ENCODE results near the gene EFHC1. TPM values are rescaled to one million over a fixed set of nuclear protein-coding genes. Genes with fewer than 3 reads are reported as not detected.

Gene EFHC1
- polyA plus RNA-seq (2013, experiment 1 of 2) = 7.6 TPM
- polyA plus RNA-seq (2013, experiment 2 of 2) = 7.2 TPM

DNA sequence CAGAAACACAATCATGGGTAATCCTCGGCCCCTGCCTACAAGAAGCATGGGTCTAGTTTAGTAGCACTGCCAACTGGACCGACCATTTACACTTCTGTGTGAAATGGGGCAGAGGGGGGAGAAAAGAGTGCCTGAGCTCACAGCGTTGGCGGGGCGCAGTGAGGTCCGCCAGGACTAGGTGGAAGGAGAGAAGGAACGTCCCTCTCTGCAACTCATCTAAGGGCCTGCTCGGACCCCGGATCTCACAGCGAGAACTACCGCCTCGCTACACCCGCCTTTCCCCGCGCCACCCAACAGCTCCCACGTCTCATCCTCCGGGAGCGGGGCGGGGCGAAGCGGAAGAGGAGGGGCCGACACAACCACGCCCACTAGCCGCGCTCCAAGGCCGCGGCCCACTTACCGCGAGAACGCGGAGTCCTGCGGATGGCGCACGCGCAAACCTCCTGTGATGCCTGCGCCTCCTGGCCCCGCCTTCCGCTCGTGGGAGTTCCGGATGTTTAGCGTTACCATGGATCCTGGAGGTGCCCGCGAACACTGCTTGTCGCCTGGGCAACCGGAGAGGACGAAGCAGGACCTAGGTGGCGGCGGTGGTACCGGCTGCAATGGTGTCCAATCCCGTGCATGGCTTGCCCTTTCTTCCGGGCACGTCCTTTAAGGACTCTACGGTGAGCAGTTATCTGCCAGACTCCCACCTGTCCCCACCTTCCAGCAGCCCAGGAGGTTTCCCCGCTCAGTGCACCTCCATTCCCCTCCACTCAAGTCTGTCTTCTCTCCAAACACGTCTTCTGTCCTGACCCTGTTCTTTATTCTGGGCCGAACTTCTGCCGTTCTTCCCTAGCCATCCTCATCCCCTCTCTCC, at the start of gene EFHC1:
Gene EFHC1, plus strand, starts transcription at position 534 of the 859 bp plus-strand sequence. Its CDS starts 69 bp downstream, at position 603.
- H3K4me1 ChIP-seq (ENCODE audit: control insufficient read depth, low read depth, low read length) = peaks cover 2% of the 10 kb centered on the region
- H2BK5ac ChIP-seq (ENCODE audit: low read length) = peak within 1 kb of the TSS; percentile 82
- no peaks in the 10 kb centered on the region for H3K36me3 ChIP-seq (ENCODE audit: control insufficient read depth, insufficient read depth, low read length)
- no peak within 1 kb of the TSS for H2BK15ac ChIP-seq (replicated peaks; ENCODE audit: low read depth)
- H3K79me2 ChIP-seq (ENCODE audit: control insufficient read depth, insufficient read depth, low read length) = no peaks in the 10 kb centered on the region
- peak within 1 kb of the TSS; percentile 98 for H3K56ac ChIP-seq (ENCODE audit: low read length)
- peak within 1 kb of the TSS; percentile 89 for H3K4me2 ChIP-seq (ENCODE audit: low read length)
- H3K27me3 ChIP-seq (ENCODE audit: insufficient read depth, low read length, poor library complexity) = no peaks in the 10 kb centered on the region
- peak within 1 kb of the TSS; percentile 80 for H3K4me3 ChIP-seq (ENCODE audit: low read length)
- no peak within 1 kb of the TSS for H2BK120ac ChIP-seq (ENCODE audit: low read depth, low read length)
- peak within 1 kb of the TSS; percentile 90 for H2AK5ac ChIP-seq (ENCODE audit: low read length)
- peak within 1 kb of the TSS; percentile 74 for H3K4ac ChIP-seq (ENCODE audit: low read depth, low read length)
- H3K9ac ChIP-seq (ENCODE audit: low read length) = peak within 1 kb of the TSS; percentile 97
- no peak within 1 kb of the TSS for H4K8ac ChIP-seq (ENCODE audit: low read depth, low read length)
- no CpG with 5 or more reads among the region's 57 CpGs for WGBS (ENCODE audit: extremely low coverage, insufficient coverage, low lambda C conversion rate)
- H3K79me1 ChIP-seq (ENCODE audit: low read length) = no peaks in the 10 kb centered on the region
- H3K18ac ChIP-seq (ENCODE audit: low read length) = peak within 1 kb of the TSS; percentile 68
- DNase-seq = peak; percentile 99
- peak within 1 kb of the TSS; percentile 73 for H4K5ac ChIP-seq (ENCODE audit: low read length)
- H3K27ac ChIP-seq (ENCODE audit: low read depth, low read length) = peak within 1 kb of the TSS; percentile 90
- H3K23ac ChIP-seq (ENCODE audit: low read length) = peak within 1 kb of the TSS; percentile 90

GRCh38 chr6:52371656-52372191, 48.4 kb upstream of the EFHC1 start:
- Histone ChIP-seq H3K4ac (ENCODE audit: low read depth, low read length) (no peak overlapping the region), H3K4me2 (ENCODE audit: low read length) (no peak overlapping the region), H3K4me3 (ENCODE audit: low read length) (no peak overlapping the region), H2BK5ac (ENCODE audit: low read length) (no peak overlapping the region), H2AK5ac (ENCODE audit: low read length) (no peak overlapping the region), H3K36me3 (ENCODE audit: control insufficient read depth, insufficient read depth, low read length) (no peaks in the 10 kb centered on the region), H3K9ac (ENCODE audit: low read length) (no peak overlapping the region), H4K8ac (ENCODE audit: low read depth, low read length) (no peak overlapping the region), H3K79me2 (ENCODE audit: control insufficient read depth, insufficient read depth, low read length) (no peaks in the 10 kb centered on the region), H2BK120ac (ENCODE audit: low read depth, low read length) (no peak overlapping the region), H3K23ac (ENCODE audit: low read length) (no peak overlapping the region), H3K18ac (ENCODE audit: low read length) (no peak overlapping the region), H3K27ac (ENCODE audit: low read depth, low read length) (no peak overlapping the region), H2BK15ac (replicated peaks; ENCODE audit: low read depth) (no peak overlapping the region), H4K5ac (ENCODE audit: low read length) (no peak overlapping the region), H3K79me1 (ENCODE audit: low read length) (no peaks in the 10 kb centered on the region), H3K27me3 (ENCODE audit: insufficient read depth, low read length, poor library complexity) (no peaks in the 10 kb centered on the region), H3K4me1 (ENCODE audit: control insufficient read depth, low read depth, low read length) (no peaks in the 10 kb centered on the region), H3K56ac (ENCODE audit: low read length) (no peak overlapping the region)
- no CpG with 5 or more reads among the region's 2 CpGs for WGBS (ENCODE audit: extremely low coverage, insufficient coverage, low lambda C conversion rate)
- DNase-seq = no peak

DNA sequence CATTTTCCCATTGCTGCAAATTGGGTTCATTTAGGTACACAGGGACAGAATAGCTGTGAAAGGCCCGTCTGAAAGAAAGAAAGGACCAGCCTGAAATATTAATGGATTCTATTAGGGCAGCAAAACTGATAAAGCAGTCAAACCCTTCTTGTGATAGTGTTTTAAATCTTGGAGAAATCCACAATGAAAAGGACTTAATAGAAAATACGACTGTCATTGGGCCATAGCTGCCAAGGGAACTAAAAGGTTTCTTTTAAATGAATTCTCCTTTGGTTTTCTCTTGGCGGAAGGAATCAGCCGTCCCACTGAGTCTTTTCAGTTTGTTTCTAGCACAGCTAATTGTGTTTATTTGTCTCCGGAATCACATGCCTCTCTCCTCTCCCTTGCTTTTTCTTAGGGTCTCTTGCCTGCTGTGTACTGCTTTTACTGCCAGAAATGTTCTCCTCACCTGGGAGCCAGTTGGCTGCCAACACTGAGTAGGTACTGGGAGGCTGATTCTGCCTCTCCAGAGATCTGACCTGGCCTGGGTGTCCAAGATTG, 46.9 kb upstream of the EFHC1 start:
- Histone ChIP-seq H3K18ac (ENCODE audit: low read length) (no peak overlapping the region), H3K27me3 (ENCODE audit: insufficient read depth, low read length, poor library complexity) (no peaks in the 10 kb centered on the region), H3K36me3 (ENCODE audit: control insufficient read depth, insufficient read depth, low read length) (no peaks in the 10 kb centered on the region), H3K4me1 (ENCODE audit: control insufficient read depth, low read depth, low read length) (no peaks in the 10 kb centered on the region), H3K56ac (ENCODE audit: low read length) (no peak overlapping the region), H2AK5ac (ENCODE audit: low read length) (no peak overlapping the region), H2BK120ac (ENCODE audit: low read depth, low read length) (no peak overlapping the region), H3K79me2 (ENCODE audit: control insufficient read depth, insufficient read depth, low read length) (no peaks in the 10 kb centered on the region), H2BK15ac (replicated peaks; ENCODE audit: low read depth) (no peak overlapping the region), H3K23ac (ENCODE audit: low read length) (no peak overlapping the region), H3K27ac (ENCODE audit: low read depth, low read length) (no peak overlapping the region), H3K4ac (ENCODE audit: low read depth, low read length) (no peak overlapping the region), H4K5ac (ENCODE audit: low read length) (no peak overlapping the region), H3K79me1 (ENCODE audit: low read length) (no peaks in the 10 kb centered on the region), H3K4me2 (ENCODE audit: low read length) (no peak overlapping the region), H3K4me3 (ENCODE audit: low read length) (no peak overlapping the region), H4K8ac (ENCODE audit: low read depth, low read length) (no peak overlapping the region), H2BK5ac (ENCODE audit: low read length) (no peak overlapping the region), H3K9ac (ENCODE audit: low read length) (no peak overlapping the region)
- DNase-seq = no peak
- no CpG with 5 or more reads among the region's 5 CpGs for WGBS (ENCODE audit: extremely low coverage, insufficient coverage, low lambda C conversion rate)

GRCh38 chr6:52374247-52374646, 45.9 kb upstream of the EFHC1 start:
- H3K18ac ChIP-seq (ENCODE audit: low read length) = no peak overlapping the region
- H4K8ac ChIP-seq (ENCODE audit: low read depth, low read length) = no peak overlapping the region
- DNase-seq = no peak
- H3K4ac ChIP-seq (ENCODE audit: low read depth, low read length) = no peak overlapping the region
- H3K4me3 ChIP-seq (ENCODE audit: low read length) = no peak overlapping the region
- no peaks in the 10 kb centered on the region for H3K79me1 ChIP-seq (ENCODE audit: low read length)
- no peak overlapping the region for H2BK120ac ChIP-seq (ENCODE audit: low read depth, low read length)
- H3K27ac ChIP-seq (ENCODE audit: low read depth, low read length) = no peak overlapping the region
- H3K79me2 ChIP-seq (ENCODE audit: control insufficient read depth, insufficient read depth, low read length) = no peaks in the 10 kb centered on the region
- no peak overlapping the region for H2AK5ac ChIP-seq (ENCODE audit: low read length)
- no peak overlapping the region for H2BK5ac ChIP-seq (ENCODE audit: low read length)
- H3K4me1 ChIP-seq (ENCODE audit: control insufficient read depth, low read depth, low read length) = no peaks in the 10 kb centered on the region
- no peak overlapping the region for H2BK15ac ChIP-seq (replicated peaks; ENCODE audit: low read depth)
- WGBS (ENCODE audit: extremely low coverage, insufficient coverage, low lambda C conversion rate) = no CpG with 5 or more reads among the region's 4 CpGs
- no peaks in the 10 kb centered on the region for H3K27me3 ChIP-seq (ENCODE audit: insufficient read depth, low read length, poor library complexity)
- H3K23ac ChIP-seq (ENCODE audit: low read length) = no peak overlapping the region
- no peak overlapping the region for H3K4me2 ChIP-seq (ENCODE audit: low read length)
- H3K36me3 ChIP-seq (ENCODE audit: control insufficient read depth, insufficient read depth, low read length) = no peaks in the 10 kb centered on the region
- H3K9ac ChIP-seq (ENCODE audit: low read length) = no peak overlapping the region
- no peak overlapping the region for H3K56ac ChIP-seq (ENCODE audit: low read length)
- no peak overlapping the region for H4K5ac ChIP-seq (ENCODE audit: low read length)

DNA sequence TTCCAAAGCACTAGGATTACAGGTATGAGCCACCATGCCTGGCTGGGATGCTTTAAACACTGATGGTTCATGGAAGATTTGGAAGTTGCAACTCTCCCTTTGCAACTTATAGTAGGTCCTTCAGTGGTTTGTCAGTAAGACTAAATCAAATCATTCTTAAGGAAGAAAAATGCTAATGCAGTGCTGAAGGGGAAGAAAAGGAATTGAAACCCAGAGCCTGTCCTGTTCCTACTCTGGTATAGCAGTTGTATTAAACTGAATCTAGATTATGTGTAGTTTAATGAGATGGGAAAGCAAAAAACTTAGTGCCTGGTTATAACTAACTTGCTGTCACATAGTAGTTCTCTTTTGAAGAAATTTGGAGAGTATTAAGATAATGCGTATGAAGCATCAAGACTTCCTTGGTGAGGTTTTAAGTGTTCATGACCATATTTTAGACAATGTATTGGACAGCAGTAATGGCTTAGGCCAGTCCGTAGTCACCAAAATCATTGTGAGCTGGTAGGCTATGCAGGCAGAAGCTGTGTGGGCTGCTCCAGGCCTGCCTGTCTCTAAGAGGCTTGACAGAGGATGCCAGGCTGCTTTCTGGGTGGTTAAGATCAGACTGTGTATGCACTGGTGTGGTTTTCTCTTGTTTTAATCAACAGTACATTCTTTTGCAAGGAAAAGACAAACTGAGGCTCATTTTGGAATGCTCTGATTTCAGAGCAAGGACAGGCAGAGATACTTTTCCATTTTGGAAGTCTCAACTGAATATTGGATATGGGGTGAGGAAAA, 44.2 kb upstream of the EFHC1 start:
- Histone ChIP-seq H3K27ac (ENCODE audit: low read depth, low read length) (no peak overlapping the region), H2BK15ac (replicated peaks; ENCODE audit: low read depth) (no peak overlapping the region), H3K4me2 (ENCODE audit: low read length) (no peak overlapping the region), H3K23ac (ENCODE audit: low read length) (no peak overlapping the region), H3K4me1 (ENCODE audit: control insufficient read depth, low read depth, low read length) (no peaks in the 10 kb centered on the region), H3K56ac (ENCODE audit: low read length) (no peak overlapping the region), H4K5ac (ENCODE audit: low read length) (no peak overlapping the region), H2BK5ac (ENCODE audit: low read length) (no peak overlapping the region), H3K36me3 (ENCODE audit: control insufficient read depth, insufficient read depth, low read length) (no peaks in the 10 kb centered on the region), H3K9ac (ENCODE audit: low read length) (no peak overlapping the region), H3K79me2 (ENCODE audit: control insufficient read depth, insufficient read depth, low read length) (no peaks in the 10 kb centered on the region), H3K4ac (ENCODE audit: low read depth, low read length) (no peak overlapping the region), H3K18ac (ENCODE audit: low read length) (no peak overlapping the region), H3K27me3 (ENCODE audit: insufficient read depth, low read length, poor library complexity) (no peaks in the 10 kb centered on the region), H4K8ac (ENCODE audit: low read depth, low read length) (no peak overlapping the region), H2AK5ac (ENCODE audit: low read length) (no peak overlapping the region), H3K79me1 (ENCODE audit: low read length) (no peaks in the 10 kb centered on the region), H3K4me3 (ENCODE audit: low read length) (no peak overlapping the region), H2BK120ac (ENCODE audit: low read depth, low read length) (no peak overlapping the region)
- no peak for DNase-seq
- WGBS (ENCODE audit: extremely low coverage, insufficient coverage, low lambda C conversion rate) = no CpG with 5 or more reads among the region's 2 CpGs

All from mesendoderm (in vitro differentiated cells).